ENCODE results near the gene MOGAT2.

The MOGAT2 gene

DNA sequence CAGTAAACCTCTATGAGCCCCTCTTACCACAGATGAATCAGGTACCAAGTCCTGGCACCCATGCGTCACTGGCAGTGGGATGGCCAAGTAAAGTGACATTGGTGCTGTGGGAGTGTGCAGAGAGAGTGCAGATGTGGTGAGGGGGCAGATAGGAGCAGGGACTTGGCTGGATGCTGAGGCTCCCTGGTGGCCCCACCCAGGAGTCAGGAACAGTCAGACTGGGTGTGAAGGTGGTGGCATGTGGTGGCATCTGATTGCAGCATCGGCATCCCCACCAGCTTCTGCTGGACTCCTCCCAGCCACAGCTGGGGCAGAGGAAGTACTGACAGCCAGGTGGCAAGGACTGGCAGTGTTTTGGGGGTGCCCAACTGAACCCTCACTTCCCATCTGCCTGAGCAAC, 62.3 kb downstream of the MOGAT2 start:
- TF ChIP-seq CTCF (IDR thresholded peaks at IDR 0.05; ENCODE audit: low read depth, low read length, missing control alignments), result no peak
- H3K4me3 ChIP-seq (replicated peaks; ENCODE audit: low read depth, low read length), result no peak overlapping the region
- no peak for DNase-seq (ENCODE audit: extremely low read depth, low read depth)

- no peak for TF ChIP-seq CTCF (IDR thresholded peaks at IDR 0.05; ENCODE audit: low read depth, low read length, missing control alignments)
- H3K4me3 ChIP-seq (replicated peaks; ENCODE audit: low read depth, low read length), result no peak overlapping the region
- DNase-seq (ENCODE audit: extremely low read depth, low read depth), result no peak
Observed at GRCh38 chr11:75780888-75781287, 63.2 kb downstream of the MOGAT2 start.

DNA sequence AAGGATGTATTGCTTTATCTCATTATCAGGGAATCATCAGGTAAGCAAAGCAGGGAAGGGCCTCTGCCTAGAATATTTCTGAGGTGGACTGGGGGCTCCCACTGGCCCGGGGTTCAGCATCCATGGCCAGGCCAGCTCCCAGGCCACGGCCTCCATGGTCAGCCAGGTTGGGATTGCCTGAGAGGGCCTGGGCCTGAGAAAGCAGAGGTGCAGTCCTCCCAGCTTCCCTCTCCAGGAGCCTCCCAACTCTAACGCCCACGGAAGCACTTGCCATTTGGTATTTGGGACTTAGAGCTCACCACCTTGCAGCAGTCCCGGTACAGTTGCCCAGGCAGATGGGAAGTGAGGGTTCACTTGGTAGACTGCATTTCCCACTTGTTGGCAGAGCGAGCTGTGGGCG, 63.7 kb downstream of the MOGAT2 start:
- no peak for TF ChIP-seq CTCF (IDR thresholded peaks at IDR 0.05; ENCODE audit: low read depth, low read length, missing control alignments)
- no peak overlapping the region for H3K4me3 ChIP-seq (replicated peaks; ENCODE audit: low read depth, low read length)
- DNase-seq (ENCODE audit: extremely low read depth, low read depth), result no peak

DNA sequence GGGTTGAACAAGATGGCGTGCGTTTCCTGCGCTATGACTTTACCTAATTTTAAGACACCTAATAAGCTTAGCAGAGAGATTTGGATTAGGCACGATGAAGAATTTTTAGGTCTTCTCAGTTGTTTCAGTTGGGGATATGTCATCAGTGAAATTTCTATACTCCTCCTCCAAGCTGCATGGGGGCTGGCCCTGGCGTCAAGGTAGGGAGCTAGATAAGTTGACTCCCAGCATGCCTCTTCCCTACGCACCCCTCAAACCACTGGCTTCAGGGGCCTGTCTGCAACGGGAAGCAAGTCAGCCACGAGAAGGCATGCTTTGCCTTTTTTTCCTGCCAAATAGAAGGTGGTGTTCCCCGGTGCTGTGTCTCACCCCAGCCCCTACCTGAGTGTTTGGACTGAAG, 64.2 kb downstream of the MOGAT2 start:
- no peak for TF ChIP-seq CTCF (IDR thresholded peaks at IDR 0.05; ENCODE audit: low read depth, low read length, missing control alignments)
- H3K4me3 ChIP-seq (replicated peaks; ENCODE audit: low read depth, low read length), result no peak overlapping the region
- no peak for DNase-seq (ENCODE audit: extremely low read depth, low read depth)

All from HFF-Myc (cell line).